Activated CD8-positive, alpha-beta memory T cell treated with anti-CD3 and anti-CD28 coated beads for 36 hours (primary cell): Measurements from ENCODE around the gene TRAPPC2L. TPM values are rescaled to one million over a fixed set of nuclear protein-coding genes. Genes with fewer than 3 reads are reported as not detected.
"Not testable (repeated sequence)": the region's sequence is repeated elsewhere in the genome, so short reads cannot be mapped to it uniquely, and the experiment has no call there.

Source experiments
- CTCF ChIA-PET: fragments of 350-600 bp; sonication (Branson Sonifier 250); formaldehyde crosslinking; loops from one replicate; lab custom pipeline; 2021; ENCODE audit warnings: antibody characterized with exemption; lab: Charles Lee
- POLR2A ChIA-PET: fragments of 350-600 bp; sonication (Branson Sonifier 250); formaldehyde crosslinking; loops from one replicate; lab custom pipeline; 2021; ENCODE audit warnings: antibody characterized with exemption; lab: Charles Lee
- total RNA-seq, 2 experiments: library from RNA; stranded (reverse); gene quantifications; one replicate each; pipeline ENCODE4 v1.2.3, GENCODE V29; 2021

Gene TRAPPC2L
- total RNA-seq, 2 experiments from 2014 or later: 97.2 to 103 TPM

GRCh38 chr16:88881675-88882357 is 24.9 kb downstream of the TRAPPC2L start:
- ChIA-PET POLR2A (no interaction called here), CTCF (no interaction called here)

- ChIA-PET CTCF (no interaction called here), POLR2A (no interaction called here)
These were observed 25.6 kb downstream of the TRAPPC2L start for GRCh38 chr16:88882358-88883030.

GRCh38 chr16:88883117-88883895 is 26.4 kb downstream of the TRAPPC2L start:
- POLR2A ChIA-PET: no interaction called here
- CTCF ChIA-PET: interaction anchor here (0.5 kb wide), 1 partner anchor 18 kb away, joined by 3 read pairs; no protein-coding TSS in a partner anchor

GRCh38 chr16:88883946-88884345 is 27.0 kb downstream of the TRAPPC2L start:
- ChIA-PET POLR2A (no interaction called here), CTCF (no interaction called here)

- ChIA-PET CTCF (no interaction called here), POLR2A (no interaction called here)
These were observed 27.8 kb downstream of the TRAPPC2L start for GRCh38 chr16:88884569-88885271.

- CTCF ChIA-PET: no interaction called here
These were observed 28.9 kb downstream of the TRAPPC2L start for GRCh38 chr16:88885693-88886280.

GRCh38 chr16:88886420-88886844 is 29.5 kb downstream of the TRAPPC2L start:
- CTCF ChIA-PET: no interaction called here
- POLR2A ChIA-PET: no interaction called here

More at GRCh38 chr16:88885693-88886280, 28.9 kb downstream of the TRAPPC2L start:
- POLR2A ChIA-PET: no interaction called here

- CTCF ChIA-PET: no interaction called here
- POLR2A ChIA-PET: no interaction called here
These were observed 30.1 kb downstream of the TRAPPC2L start for GRCh38 chr16:88886845-88887521.

- CTCF ChIA-PET: no interaction called here
- POLR2A ChIA-PET: interaction anchor here (0.5 kb wide), 1 partner anchor 498 kb away, joined by 3 read pairs; no protein-coding TSS in a partner anchor
These were observed 31.1 kb downstream of the TRAPPC2L start for GRCh38 chr16:88888057-88888456.

GRCh38 chr16:88888461-88889387 is 31.8 kb downstream of the TRAPPC2L start:
- ChIA-PET CTCF (no interaction called here), POLR2A (no interaction called here)

GRCh38 chr16:88889702-88890352 is 32.9 kb downstream of the TRAPPC2L start:
- POLR2A ChIA-PET, CTCF ChIA-PET: not testable (repeated sequence)

- POLR2A ChIA-PET: no interaction called here
- CTCF ChIA-PET: no interaction called here
These were observed 34.2 kb downstream of the TRAPPC2L start for GRCh38 chr16:88891083-88891482.

GRCh38 chr16:88892065-88892464 is 35.1 kb downstream of the TRAPPC2L start:
- POLR2A ChIA-PET: no interaction called here
- CTCF ChIA-PET: no interaction called here

GRCh38 chr16:88893127-88893968 is 36.4 kb downstream of the TRAPPC2L start:
- POLR2A ChIA-PET: no interaction called here
- CTCF ChIA-PET: no interaction called here

GRCh38 chr16:88894266-88894665 is 37.3 kb downstream of the TRAPPC2L start:
- POLR2A ChIA-PET, CTCF ChIA-PET: not testable (repeated sequence)

- POLR2A ChIA-PET: no interaction called here
These were observed 37.9 kb downstream of the TRAPPC2L start for GRCh38 chr16:88894681-88895300.

More at GRCh38 chr16:88894681-88895300, 37.9 kb downstream of the TRAPPC2L start:
- CTCF ChIA-PET: no interaction called here
